CD4-positive, alpha-beta T cell treated with Interferon alpha-2 for 1 hour (primary cell): ENCODE measurements around the gene INPP4B.
"Not testable (repeated sequence)": the region's sequence is repeated elsewhere in the genome, so short reads cannot be mapped to it uniquely, and the experiment has no call there.

Experiments
- DNase-seq, 2 donors: peaks; one replicate each; pipeline ENCODE4 v3.0.0-alpha.2; 2020 to 2022

The INPP4B gene

GRCh38 chr4:142406499-142406835, 439.6 kb downstream of the INPP4B start:
- no peak for DNase-seq

DNA sequence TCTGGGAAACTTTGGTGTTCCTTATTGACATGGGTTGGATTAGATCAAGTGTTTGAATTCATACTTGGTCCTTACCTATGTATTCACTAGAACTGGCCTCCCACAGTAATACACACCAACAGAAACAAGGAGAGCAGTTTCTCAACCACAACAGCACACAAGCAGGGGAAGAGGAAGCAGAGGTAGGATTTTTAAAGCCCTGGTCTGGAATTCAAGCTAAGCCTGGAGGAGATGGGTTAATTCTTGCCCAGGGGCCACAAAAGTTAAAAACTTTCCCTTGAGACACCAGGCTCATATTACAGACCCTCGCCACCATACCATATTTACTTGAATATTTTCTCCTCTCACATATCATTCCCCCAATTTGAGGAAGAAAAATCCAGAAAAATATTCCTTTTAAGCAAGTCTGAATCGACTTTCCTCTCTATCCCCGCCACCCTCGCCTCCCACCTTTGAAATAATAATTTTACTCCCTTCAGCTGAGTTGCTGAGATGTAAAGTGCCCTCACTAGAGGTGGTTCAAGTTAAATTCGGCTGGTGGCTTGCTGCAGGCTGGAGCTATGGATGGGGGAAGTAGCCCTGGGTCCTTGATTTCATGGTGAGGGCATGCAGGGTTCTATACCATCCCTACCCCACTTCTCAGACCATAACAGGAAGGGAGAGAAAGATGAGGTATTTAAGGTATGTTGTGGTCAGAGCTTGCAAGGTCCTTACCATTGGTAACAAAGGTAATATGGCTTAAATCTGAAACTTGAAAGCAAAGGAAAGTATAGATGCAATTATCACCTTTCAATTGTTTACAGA, 440.2 kb downstream of the INPP4B start:
- no peak for DNase-seq

GRCh38 chr4:142405021-142405694, 440.9 kb downstream of the INPP4B start:
- peak; percentile 46 to 80 for DNase-seq

- no peak for DNase-seq
These were observed 441.9 kb downstream of the INPP4B start for GRCh38 chr4:142404191-142404611.

DNA sequence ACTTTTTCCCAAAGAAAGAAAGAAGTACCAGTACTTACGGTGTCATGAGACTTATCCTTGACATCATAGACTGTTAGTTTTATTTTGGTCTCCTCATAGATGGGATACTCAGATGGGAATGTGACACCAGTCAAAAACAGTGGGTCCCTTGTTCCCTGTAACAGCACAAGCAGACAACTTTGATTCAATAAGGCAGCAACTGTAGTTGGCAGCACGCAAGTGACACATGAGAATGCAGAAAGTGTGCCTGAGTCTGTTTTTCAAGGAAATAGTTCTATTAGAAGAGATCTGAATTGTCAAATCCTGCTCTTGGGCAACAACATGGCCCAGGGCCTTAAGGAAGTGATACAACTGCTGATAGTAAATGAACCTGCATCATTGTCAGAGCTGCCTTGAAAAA, 443.2 kb downstream of the INPP4B start:
- DNase-seq, result no peak

- DNase-seq, result no peak
These were observed 443.9 kb downstream of the INPP4B start for GRCh38 chr4:142402156-142402555.

DNA sequence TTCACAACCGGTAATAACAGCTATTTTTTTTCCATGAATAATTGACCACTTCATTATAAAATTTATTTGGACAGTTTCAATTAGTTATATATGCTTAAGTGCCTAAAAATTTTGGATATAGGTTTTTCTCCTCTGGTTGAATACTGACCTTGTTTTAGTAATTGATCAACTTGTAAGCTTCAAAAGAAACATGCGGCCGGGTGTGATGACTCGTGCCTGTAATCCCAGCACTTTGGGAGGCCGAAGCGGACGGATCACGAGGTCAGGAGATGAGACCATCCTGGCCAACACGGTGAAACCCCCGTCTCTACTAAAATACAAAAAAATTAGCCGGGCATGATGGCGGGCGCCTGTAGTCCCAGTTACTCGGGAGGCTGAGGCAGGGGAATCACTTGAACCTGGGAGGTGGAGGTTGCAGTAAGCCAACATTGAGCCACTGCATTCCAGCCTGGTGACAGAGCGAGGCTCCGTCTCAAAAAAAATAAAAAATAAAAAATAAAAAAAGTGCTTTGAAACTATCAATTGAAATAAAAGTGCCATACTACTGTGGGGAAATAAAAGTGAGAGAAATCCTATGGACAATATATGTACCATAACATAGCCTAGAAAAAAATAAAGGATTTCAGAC, 448.6 kb downstream of the INPP4B start:
- not testable (repeated sequence) for DNase-seq

DNA sequence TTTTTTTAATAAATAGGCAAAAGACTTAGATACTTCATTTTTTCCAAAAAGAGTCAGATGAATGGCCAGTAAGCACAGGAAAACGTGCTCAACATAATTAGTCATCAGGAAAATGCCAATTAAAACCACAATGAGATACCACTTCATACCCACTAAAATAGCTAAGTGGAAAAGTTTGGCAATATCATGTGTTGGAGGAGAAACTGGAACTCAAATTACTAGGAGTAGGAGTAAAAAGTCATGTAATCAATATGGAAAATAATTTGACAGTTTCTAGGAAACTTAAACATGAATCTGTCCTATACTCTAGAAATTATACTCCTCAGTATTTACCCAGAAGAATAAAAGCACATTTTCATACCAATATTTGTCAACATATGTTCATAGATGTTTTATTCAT, 449.8 kb downstream of the INPP4B start:
- no peak for DNase-seq

DNA sequence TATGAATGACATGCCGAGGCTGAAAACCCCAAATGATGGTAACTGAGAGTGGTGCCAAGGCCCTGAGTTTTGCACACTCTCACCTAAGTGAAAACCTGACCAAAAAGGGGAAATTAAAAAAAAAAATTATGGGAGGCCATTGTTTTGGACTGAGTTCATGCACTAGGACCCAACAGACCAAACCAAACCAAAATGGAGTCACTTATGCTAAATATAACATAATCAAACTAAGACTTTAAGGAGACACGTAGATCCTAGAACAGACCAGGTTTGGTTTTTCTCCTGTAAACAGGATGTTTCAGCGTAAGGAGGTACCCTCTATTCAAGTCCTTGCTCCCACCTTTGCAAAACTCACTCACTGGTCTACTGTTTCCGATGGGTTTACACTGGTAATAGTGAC, 453.0 kb downstream of the INPP4B start:
- DNase-seq, result no peak

- no peak for DNase-seq
These were observed 459.2 kb downstream of the INPP4B start for GRCh38 chr4:142386856-142387255.

- DNase-seq, result peak in 1 of 2 donors; percentile 50
These were observed 459.7 kb downstream of the INPP4B start for GRCh38 chr4:142386449-142386848.

- DNase-seq, result no peak
These were observed 462.2 kb downstream of the INPP4B start for GRCh38 chr4:142383800-142384470.

DNA sequence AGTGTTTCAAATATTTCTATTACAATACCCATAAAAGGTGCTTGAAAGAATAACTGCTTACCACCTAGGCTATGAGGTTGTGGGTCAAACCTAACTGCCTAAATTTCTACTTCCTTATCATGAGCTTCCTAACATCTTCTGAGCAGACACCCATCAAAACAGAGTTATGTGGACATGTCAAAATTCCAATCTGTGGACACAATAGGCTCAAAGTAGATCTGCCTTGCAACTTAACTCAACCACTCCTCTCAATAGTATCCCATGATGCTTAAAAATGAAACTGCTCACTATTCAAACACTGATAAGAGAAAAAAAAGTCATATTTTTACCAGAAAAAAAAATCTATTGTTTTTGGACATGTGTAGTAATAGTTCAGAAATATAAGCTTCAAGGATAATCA, 462.7 kb downstream of the INPP4B start:
- no peak for DNase-seq

GRCh38 chr4:142380052-142380602, 466.0 kb downstream of the INPP4B start:
- no peak for DNase-seq

DNA sequence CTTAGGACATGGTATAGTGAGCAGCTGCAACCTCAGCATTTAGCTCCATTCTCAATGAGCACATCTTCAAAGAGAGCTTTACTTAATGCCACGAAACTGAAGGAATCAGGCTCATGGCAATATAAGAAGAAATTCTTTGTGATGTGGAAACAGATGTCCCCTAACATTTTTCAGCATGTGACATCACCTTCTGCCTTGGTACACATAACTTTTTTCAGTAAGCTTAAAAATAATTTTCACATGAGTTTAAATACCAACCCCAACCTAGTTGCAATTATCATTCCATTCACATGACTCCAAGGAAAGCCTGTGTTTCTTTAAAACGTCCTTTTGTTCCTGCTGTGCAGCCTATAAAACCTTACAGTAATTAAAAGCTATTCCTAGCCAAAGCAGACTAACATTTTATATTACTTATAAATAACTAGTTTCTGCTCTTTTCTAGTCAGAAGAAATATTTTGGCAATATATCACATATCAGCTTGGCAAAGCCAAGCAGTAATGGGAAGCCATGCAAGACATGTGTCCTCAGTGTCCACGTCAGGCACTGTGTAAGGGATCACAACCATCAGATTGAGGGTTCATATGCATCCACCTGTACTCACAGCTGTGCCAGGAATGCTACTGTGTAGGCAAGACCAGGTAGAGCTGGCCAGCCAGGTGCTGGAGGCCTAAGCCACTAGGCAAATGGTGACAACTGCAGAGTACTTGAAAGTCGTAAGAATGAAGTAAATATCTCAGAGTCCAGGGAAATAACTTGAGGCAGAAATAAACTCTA, 466.6 kb downstream of the INPP4B start:
- DNase-seq, result no peak

GRCh38 chr4:142378179-142378578, 467.9 kb downstream of the INPP4B start:
- no peak for DNase-seq

- DNase-seq, result peak in 1 of 2 donors; percentile 50
These were observed 468.6 kb downstream of the INPP4B start for GRCh38 chr4:142377342-142378091.

GRCh38 chr4:142376204-142376603, 469.9 kb downstream of the INPP4B start:
- DNase-seq, result no peak

DNA sequence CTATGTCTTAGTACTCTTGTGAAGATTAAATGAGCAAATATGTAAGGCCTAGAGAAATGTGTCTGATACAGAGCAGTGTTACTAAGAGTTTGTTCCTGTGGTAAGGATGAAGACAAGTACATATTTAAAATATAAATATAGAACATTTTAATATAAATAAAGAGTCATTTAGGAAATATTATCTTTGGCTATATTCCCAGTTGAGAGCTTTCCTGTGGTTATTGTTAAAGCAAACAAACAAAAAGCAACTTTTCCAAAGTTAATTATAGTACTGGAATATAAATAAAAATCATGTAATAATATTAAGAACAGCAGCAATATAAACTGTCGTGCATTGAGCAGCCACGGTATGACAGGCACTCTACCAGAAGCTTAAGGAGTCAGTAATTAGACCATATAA, 472.5 kb downstream of the INPP4B start:
- DNase-seq, result no peak

DNA sequence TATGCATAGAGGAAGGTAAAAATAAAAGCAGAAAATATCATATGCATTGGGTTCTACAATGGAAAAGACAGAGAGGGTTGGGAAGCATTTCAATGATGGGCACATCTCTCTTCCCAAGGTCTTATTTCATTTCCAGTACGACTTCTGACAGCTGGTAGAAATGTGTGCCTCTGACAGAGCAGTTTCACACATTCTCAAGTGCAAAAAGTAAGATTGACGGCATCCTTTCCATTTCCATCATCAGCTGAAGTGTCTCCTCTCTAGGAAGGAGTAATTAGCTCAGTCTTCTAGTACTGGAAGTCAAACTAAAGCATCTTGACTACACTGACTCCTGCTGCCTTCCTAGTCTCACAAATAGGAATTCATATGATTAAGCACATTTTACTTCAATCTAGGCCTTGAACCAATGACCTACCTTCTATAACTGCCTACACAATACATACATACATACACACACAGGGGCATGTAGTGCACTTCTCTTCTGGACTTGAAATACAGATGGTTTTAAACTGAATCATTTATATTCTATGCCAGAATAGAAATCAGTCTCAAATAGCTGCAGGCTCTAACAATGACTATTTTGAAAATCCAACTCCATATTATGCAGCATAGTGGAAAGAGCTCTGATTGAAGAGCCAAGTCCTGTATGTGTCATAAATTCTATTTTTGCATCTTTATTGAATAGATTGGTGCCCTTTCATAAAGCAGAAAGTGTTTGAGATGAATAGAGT, 473.4 kb downstream of the INPP4B start:
- no peak for DNase-seq

DNA sequence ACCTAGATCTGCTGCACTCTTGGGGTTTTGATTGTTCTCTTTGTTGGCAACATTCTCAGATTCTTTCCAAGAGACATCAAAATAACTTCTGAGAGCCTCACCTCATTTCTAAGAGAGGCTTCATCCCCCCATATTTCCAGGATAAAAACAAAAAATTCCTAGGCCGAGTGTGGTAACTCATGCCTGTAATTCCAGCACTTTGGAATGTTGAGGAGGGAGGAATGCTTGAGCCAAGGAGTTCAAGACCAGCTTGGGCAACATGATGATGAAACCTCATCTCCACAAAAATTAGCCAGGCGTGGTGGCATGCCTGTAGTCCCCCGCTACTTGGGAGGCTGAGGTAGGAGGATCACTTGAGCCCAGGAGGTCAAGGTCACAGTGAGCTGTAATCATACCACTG, 477.0 kb downstream of the INPP4B start:
- no peak for DNase-seq
